Astrocyte of the spinal cord (primary cell): ENCODE results near the gene RUNDC3A.
A peak's percentile ranks its signal among the peaks of the same experiment; 100 is the strongest.

Source experiments
- DNase-seq: peaks from one replicate; pipeline ENCODE4 v3.0.0; 2011; ENCODE audit warnings: low read depth, low spot score
- H3K4me3 ChIP-seq: 2 replicates; pipeline ENCODE4 v1.5.1; 2011; ENCODE audit warnings: low read depth, mild to moderate bottlenecking, low read length, moderate library complexity
- in situ Hi-C: cut with HindIII; loops from 2 replicates; pipeline ENCODE4 v1.10.0; 2017; ENCODE audit warnings: low sequenced_read_pairs
- TF ChIP-seq, protein P1 (sequence below): IDR thresholded peaks from 2 replicates; pipeline ENCODE4 v1.5.1; 2012; ENCODE audit warnings: low read depth, mild to moderate bottlenecking, low read length, inconsistent platforms

Gene RUNDC3A

DNA sequence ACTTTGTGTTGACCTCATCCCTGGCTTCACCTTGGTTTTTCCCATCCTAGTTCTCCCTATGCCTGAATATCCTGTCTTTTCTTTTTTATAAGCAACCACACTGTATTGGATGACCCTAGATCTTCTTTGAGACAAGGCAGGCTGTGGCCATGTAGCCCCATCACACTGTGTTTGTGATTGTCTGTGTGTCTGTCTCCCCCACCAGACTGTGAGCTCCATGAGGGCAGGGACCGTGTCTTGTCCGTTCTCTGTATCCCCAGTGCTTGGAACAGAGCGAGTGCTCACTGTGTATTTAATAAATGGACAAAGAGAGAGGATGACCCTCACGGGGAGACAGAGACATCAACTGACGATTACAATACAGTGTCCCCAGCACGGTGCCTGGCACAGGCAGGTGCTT is 9.1 kb downstream of the RUNDC3A start:
- in situ Hi-C loops: no loop called here
- no peak overlapping the region for H3K4me3 ChIP-seq
- DNase-seq: no peak
- TF ChIP-seq, protein P1, sequence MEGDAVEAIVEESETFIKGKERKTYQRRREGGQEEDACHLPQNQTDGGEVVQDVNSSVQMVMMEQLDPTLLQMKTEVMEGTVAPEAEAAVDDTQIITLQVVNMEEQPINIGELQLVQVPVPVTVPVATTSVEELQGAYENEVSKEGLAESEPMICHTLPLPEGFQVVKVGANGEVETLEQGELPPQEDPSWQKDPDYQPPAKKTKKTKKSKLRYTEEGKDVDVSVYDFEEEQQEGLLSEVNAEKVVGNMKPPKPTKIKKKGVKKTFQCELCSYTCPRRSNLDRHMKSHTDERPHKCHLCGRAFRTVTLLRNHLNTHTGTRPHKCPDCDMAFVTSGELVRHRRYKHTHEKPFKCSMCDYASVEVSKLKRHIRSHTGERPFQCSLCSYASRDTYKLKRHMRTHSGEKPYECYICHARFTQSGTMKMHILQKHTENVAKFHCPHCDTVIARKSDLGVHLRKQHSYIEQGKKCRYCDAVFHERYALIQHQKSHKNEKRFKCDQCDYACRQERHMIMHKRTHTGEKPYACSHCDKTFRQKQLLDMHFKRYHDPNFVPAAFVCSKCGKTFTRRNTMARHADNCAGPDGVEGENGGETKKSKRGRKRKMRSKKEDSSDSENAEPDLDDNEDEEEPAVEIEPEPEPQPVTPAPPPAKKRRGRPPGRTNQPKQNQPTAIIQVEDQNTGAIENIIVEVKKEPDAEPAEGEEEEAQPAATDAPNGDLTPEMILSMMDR: no peak

DNA sequence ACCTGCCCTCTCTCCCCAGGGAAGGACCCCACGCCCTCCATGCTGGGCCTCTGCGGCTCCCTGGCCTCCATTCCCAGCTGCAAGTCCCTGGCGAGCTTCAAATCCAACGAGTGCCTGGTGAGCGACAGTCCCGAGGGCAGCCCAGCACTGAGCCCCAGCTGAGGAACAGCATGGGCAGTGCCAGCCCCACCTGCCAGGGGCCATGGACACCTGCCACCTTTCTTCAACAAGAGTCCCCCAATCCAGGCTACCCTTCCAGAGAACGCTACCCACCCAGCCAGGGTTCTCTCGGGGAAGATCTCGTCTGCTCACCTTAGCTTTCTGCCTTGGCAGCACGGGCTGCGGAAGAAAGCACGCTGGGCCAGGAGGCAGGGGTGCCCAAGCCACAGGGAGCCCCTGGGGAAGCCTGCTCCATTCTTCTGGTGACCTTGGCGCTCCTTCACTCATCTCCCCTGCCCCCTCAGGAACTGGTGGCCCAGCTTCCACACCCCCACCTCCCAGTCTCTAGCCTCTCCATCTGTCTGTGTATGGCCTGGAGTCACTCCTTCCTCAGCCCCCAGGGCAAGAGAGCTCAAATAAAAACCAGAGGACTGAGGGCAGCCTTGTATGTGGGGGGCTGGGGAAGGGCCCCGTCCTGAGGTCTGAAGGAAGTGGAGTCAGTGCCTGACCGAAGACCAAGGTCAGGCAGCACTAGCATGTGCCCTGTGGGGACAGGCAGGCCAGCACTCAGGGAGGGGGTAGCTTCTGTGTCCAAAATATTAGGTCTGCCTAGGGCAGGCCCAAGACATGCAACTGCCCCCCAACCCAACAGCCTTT is 9.9 kb downstream of the RUNDC3A start:
- in situ Hi-C loops: no loop called here
- TF ChIP-seq, protein P1: no peak

GRCh38 chr17:44320066-44320465 is 11.7 kb downstream of the RUNDC3A start:
- TF ChIP-seq, protein P1: no peak
- no peak for DNase-seq
- in situ Hi-C loops: no loop called here
- no peak overlapping the region for H3K4me3 ChIP-seq

More for the DNA sequence above, 9.9 kb downstream of the RUNDC3A start:
- DNase-seq: no peak
- no peak overlapping the region for H3K4me3 ChIP-seq

- no peak for DNase-seq
- TF ChIP-seq, protein P1: no peak
- in situ Hi-C loops: no loop called here
- H3K4me3 ChIP-seq: no peak overlapping the region
These were observed 13.1 kb downstream of the RUNDC3A start for GRCh38 chr17:44321246-44322120.

- no peak for DNase-seq
- H3K4me3 ChIP-seq: no peak overlapping the region
- TF ChIP-seq, protein P1: no peak
- in situ Hi-C loops: no loop called here
These were observed 14.0 kb downstream of the RUNDC3A start for GRCh38 chr17:44322236-44322895.

GRCh38 chr17:44323359-44324091 is 15.1 kb downstream of the RUNDC3A start:
- no peak for DNase-seq
- TF ChIP-seq, protein P1: no peak
- in situ Hi-C loops: no loop called here
- H3K4me3 ChIP-seq: peak overlapping the region; percentile 69
